ENCODE measurements around the gene DHRS4L2.
"Not testable (repeated sequence)": the region's sequence is repeated elsewhere in the genome, so short reads cannot be mapped to it uniquely, and the experiment has no call there.

DNA sequence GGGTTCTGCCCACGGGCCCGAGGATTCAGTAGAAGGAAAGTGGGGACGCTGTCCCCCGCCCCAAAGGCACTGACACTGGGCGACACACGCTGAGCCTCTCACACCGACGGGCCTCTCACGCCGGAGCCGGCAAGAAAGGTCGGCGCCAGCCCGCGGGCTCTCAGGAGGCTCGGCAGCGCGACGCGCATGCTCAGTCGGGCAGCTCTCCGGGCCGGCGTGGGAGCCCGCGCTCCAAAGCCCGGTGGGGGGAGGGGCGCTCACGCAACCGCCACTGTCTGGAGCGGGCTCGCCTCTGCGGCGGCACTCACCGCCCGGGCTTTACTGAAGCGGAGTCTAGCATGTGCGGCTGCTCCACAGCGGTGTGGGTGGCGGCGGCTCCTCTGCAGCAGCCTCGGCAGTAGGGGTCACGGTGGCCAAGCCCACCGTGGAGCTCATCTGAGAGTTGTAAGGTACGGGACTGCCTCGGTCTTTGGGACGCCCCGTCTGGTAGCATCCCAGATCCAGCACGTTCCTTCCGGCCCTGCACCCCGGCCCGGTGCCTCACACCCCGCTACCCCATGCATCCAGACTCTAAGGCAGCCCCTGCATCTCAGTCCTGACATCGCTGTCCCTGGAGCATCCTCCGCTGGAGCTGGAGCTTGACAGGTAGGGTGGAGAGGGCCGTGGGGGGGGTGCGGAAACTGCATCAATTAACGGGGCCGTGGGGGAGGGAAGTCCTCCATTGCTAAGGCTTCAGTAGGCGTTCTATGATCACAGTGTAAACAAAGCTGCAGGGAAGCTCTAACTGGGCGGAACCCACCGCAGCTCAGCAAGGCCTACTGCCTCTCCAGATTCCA lies 18.3 kb downstream of the DHRS4L2 start:
- TF ChIP-seq EZH2 (IDR thresholded peaks at IDR 0.05; ENCODE audit: low read length) = not testable (repeated sequence)
- TF ChIP-seq, protein P1, sequence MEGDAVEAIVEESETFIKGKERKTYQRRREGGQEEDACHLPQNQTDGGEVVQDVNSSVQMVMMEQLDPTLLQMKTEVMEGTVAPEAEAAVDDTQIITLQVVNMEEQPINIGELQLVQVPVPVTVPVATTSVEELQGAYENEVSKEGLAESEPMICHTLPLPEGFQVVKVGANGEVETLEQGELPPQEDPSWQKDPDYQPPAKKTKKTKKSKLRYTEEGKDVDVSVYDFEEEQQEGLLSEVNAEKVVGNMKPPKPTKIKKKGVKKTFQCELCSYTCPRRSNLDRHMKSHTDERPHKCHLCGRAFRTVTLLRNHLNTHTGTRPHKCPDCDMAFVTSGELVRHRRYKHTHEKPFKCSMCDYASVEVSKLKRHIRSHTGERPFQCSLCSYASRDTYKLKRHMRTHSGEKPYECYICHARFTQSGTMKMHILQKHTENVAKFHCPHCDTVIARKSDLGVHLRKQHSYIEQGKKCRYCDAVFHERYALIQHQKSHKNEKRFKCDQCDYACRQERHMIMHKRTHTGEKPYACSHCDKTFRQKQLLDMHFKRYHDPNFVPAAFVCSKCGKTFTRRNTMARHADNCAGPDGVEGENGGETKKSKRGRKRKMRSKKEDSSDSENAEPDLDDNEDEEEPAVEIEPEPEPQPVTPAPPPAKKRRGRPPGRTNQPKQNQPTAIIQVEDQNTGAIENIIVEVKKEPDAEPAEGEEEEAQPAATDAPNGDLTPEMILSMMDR (optimal IDR thresholded peaks at IDR 0.05 in 1 of 3, IDR thresholded peaks at IDR 0.05 in 1 of 3, conservative IDR thresholded peaks at IDR 0.05 in 1 of 3; ENCODE audit: extremely low read depth in 1 of 3, insufficient read depth in 2 of 3, low read length in 3 of 3) = not testable (repeated sequence)

Measured in keratinocyte (primary cell).